Ovary (tissue), 9 donors: ENCODE data around the gene NPAS3. TPM values are rescaled to one million over a fixed set of nuclear protein-coding genes. Genes with fewer than 3 reads are reported as not detected.

Experiments used
- DNase-seq, 5 donors: peaks; one replicate each; pipeline ENCODE4 v3.0.0-alpha.2; 2019 to 2020
- H3K27ac ChIP-seq, 2 donors: fragments of 200-600 bp; one replicate each; pipeline versions ENCODE4 v1.5.1 to v1.8.0; 2019 to 2022
- H3K27me3 ChIP-seq: fragments of 200-600 bp; one replicate; pipeline ENCODE4 v1.8.0; 2022
- H3K36me3 ChIP-seq: fragments of 200-600 bp; sonication (generic); one replicate; pipeline ENCODE4 v1.5.1; 2019
- H3K4me1 ChIP-seq: one replicate; pipeline ENCODE4 v1.8.1; 2013; ENCODE audit warnings: mild to moderate bottlenecking, moderate library complexity; ENCODE audit not compliant: insufficient read depth
- H3K4me3 ChIP-seq: fragments of 200-600 bp; sonication (generic); one replicate; pipeline ENCODE4 v1.5.1; 2017
- H3K9me3 ChIP-seq, 2 donors: fragments of 200-600 bp in 1 of 2; sonication (generic) in 1 of 2; one replicate each; pipeline versions ENCODE4 v1.5.1 to v1.8.1; 2013 to 2019; ENCODE audit warnings: mild to moderate bottlenecking in 1 of 2, moderate library complexity in 1 of 2
- EP300 ChIP-seq: sonication (generic); formaldehyde crosslinking; IDR thresholded peaks from one replicate; pipeline ENCODE4 v1.6.1; 2017; ENCODE audit warnings: antibody characterized with exemption
- POLR2A ChIP-seq: fragments of 450-650 bp; IDR thresholded peaks from one replicate; pipeline ENCODE4 v1.6.1; 2017; ENCODE audit warnings: antibody characterized with exemption, mild to moderate bottlenecking, moderate library complexity
- WGBS, 3 donors: extraction: QIAGEN DNeasy Blood & Tissue Kit in 1 of 3; methylation state at CpG; one replicate each; pipeline versions ENCODE4 v1.1.5 to v1.1.7; 2013 to 2017; 5-methylcytosine and 5-hydroxymethylcytosine counted together
- intact Hi-C, 4 donors: fragments of 100-400 bp; cut with DNase I; formaldehyde crosslinking; loops; one replicate each; pipeline versions ENCODE4 v1.11.0 to v1.15.1; 2022 to 2023
- polyA plus RNA-seq, 2 donors: library from polyadenylated mRNA; stranded (reverse); fragments of 200-250 nt in 1 of 2; fragments of 350-450 nt in 1 of 2; fragmentation: Illumina TruSeq in 1 of 2; extraction: RNeasy Lipid Tissue Mini Kit (QIAGEN cat#74804) in 1 of 2; gene quantifications; one replicate each; pipeline ENCODE4 v1.2.3, GENCODE V29; 2013 to 2014
- total RNA-seq, 7 donors: library from RNA; depleted of rRNA in 2 of 7; stranded (reverse); fragments of >200 nt in 2 of 7; fragmentation: NEBNext Ultra II Directional in 3 of 7; extraction: Animal tissue kit (Norgen Biotek cat#: 25700) in 3 of 7; gene quantifications; one replicate each; pipeline versions ENCODE4 v1.1.0 to v1.2.4, GENCODE V29; 2016 to 2023
- TF ChIP-seq, protein P1 (sequence below), 3 donors: fragments of 450-650 bp in 2 of 3; fragments of 200-600 bp in 1 of 3; IDR thresholded peaks; one replicate each; pipeline versions ENCODE4 v1.5.1 to v1.8.0; 2016 to 2022; ENCODE audit warnings: antibody characterized with exemption in 3 of 3, mild to moderate bottlenecking in 1 of 3
- donor health status: DM: no; HTN: no; CAD: no; lungs with moderate emphysema.
- donor health status: DM: no; HTN: no; CAD: no.
- donor health status: Bipolar disorder and iron deficiency.
- donor health status: DM: yes; HTN: yes; CAD: no.
- donor health status: DM: no; HTN: no; CAD: no.
- donor health status: DM: yes; HTN: yes; CAD: no.

Gene NPAS3
- total and polyA plus RNA-seq, 9 donors = 1.9 to 15.4 (median 11.4) TPM

DNA sequence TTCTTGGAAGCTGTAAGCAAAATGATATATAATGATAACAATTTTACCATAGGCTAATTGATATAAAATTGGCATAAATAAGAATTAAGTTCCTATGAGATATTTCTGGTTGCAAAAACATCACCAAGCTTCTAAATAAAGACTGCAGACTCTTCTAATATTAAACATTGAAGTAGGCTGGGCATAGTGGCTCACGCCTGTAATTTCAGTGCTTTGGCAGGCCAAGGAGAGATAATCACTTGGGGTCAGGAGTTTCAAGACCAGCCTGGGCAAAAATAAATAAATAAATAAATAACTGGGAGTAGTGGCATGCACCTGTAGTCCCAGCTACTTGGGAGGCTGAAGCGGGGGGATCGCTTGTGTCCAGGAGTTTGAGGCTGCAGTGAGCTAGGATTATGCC lies 71.8 kb downstream of the NPAS3 start:
- H3K4me1 ChIP-seq = no peaks in the 10 kb centered on the region
- 92 to 98% (median 97%) methylated on average over 3 of the region's 3 CpGs for WGBS, 3 donors
- no peaks in the 10 kb centered on the region for H3K9me3 ChIP-seq
- no peak for DNase-seq
- H3K4me3 ChIP-seq = no peak overlapping the region
- no peaks in the 10 kb centered on the region for H3K27me3 ChIP-seq
- H3K27ac ChIP-seq = no peak overlapping the region
- H3K36me3 ChIP-seq = no peaks in the 10 kb centered on the region
- intact Hi-C loops = no loop called here
- TF ChIP-seq EP300 (no peak), POLR2A (no peak)
- TF ChIP-seq, protein P1, sequence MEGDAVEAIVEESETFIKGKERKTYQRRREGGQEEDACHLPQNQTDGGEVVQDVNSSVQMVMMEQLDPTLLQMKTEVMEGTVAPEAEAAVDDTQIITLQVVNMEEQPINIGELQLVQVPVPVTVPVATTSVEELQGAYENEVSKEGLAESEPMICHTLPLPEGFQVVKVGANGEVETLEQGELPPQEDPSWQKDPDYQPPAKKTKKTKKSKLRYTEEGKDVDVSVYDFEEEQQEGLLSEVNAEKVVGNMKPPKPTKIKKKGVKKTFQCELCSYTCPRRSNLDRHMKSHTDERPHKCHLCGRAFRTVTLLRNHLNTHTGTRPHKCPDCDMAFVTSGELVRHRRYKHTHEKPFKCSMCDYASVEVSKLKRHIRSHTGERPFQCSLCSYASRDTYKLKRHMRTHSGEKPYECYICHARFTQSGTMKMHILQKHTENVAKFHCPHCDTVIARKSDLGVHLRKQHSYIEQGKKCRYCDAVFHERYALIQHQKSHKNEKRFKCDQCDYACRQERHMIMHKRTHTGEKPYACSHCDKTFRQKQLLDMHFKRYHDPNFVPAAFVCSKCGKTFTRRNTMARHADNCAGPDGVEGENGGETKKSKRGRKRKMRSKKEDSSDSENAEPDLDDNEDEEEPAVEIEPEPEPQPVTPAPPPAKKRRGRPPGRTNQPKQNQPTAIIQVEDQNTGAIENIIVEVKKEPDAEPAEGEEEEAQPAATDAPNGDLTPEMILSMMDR (IDR thresholded peaks at IDR 0.05) = no peak

DNA sequence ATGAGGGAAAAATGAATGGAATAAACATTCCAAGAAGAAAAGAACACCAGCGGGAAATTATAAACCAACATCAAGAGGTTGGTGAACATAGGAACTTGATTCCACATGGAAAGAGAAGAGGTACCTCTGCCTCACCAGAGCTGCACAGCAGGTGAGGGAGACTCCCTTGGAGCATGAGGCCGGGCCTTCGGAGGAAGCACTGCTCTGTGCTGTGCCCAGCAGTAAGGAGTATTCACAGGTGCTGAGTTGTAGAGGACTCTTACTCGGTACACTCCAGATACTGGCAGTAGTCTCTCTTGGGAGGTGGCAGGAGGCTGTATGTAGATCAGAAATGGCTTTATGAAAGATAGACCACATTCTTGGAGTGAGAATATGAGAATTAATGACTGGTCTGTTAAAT lies 76.0 kb downstream of the NPAS3 start:
- H3K27me3 ChIP-seq = no peaks in the 10 kb centered on the region
- intact Hi-C loops = no loop called here
- WGBS, 3 donors = 92 to 98% (median 96%) methylated on average over 4 of the region's 4 CpGs
- no peaks in the 10 kb centered on the region for H3K36me3 ChIP-seq
- no peak overlapping the region for H3K4me3 ChIP-seq
- no peak for DNase-seq
- no peak for TF ChIP-seq EP300
- TF ChIP-seq, protein P1 (IDR thresholded peaks at IDR 0.05) = no peak
- no peak for TF ChIP-seq POLR2A
- H3K27ac ChIP-seq = no peak overlapping the region
- no peaks in the 10 kb centered on the region for H3K4me1 ChIP-seq
- H3K9me3 ChIP-seq = no peaks in the 10 kb centered on the region

DNA sequence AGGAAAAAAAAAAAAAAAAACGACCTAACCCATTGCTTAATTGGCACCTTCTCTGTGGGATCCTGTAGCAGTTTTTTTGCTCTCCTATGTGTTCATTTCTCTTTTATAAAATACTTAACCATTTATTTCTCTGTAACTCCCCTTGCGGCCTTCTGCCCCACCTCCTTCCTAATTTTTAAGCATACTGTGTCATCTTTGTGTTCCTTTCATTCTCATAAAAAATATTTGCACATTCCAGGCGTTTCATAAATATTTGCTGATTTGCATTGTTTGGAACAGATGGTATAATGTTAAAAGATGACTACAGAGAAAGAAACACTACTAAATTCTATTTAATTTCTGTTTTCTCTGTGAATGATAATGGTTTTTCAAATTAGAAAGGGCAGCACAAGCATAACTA lies 77.9 kb downstream of the NPAS3 start:
- no peak overlapping the region for H3K27ac ChIP-seq
- 21 to 40% (median 26%) methylated on average over 3 of the region's 3 CpGs for WGBS, 3 donors
- H3K36me3 ChIP-seq = no peaks in the 10 kb centered on the region
- TF ChIP-seq POLR2A = no peak
- no peak for DNase-seq
- intact Hi-C loops = no loop called here
- H3K4me3 ChIP-seq = no peak overlapping the region
- H3K9me3 ChIP-seq = no peaks in the 10 kb centered on the region
- no peaks in the 10 kb centered on the region for H3K27me3 ChIP-seq
- no peaks in the 10 kb centered on the region for H3K4me1 ChIP-seq

DNA sequence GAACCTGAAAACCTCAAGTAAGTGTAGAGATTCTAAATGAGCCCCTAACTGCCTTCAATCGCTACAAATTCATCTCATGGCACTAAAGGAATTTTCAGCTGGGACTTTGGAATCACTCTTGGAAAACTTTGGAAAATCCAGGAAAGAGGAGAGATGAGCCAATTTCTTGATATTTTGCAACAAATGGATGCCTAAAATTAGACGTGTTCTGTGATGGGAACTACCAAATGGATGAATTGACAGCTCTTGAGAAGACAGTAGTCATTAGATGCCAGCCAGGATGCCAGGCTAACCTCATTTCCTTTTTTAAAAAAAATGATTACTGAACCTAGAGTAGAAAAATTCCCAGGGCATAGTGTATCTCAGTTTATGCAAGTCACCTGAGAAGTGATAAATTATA lies 78.3 kb downstream of the NPAS3 start:
- Histone ChIP-seq H3K4me3 (no peak overlapping the region), H3K4me1 (no peaks in the 10 kb centered on the region), H3K27me3 (no peaks in the 10 kb centered on the region), H3K27ac (no peak overlapping the region), H3K9me3 (no peaks in the 10 kb centered on the region), H3K36me3 (no peaks in the 10 kb centered on the region)
- TF ChIP-seq, protein P1 (IDR thresholded peaks at IDR 0.05) = no peak
- TF ChIP-seq EP300 = no peak
- no peak for TF ChIP-seq POLR2A
- no peak for DNase-seq
- intact Hi-C loops = no loop called here
- WGBS, 3 donors = 47 to 56% (median 50%) methylated on average over 2 of the region's 2 CpGs

DNA sequence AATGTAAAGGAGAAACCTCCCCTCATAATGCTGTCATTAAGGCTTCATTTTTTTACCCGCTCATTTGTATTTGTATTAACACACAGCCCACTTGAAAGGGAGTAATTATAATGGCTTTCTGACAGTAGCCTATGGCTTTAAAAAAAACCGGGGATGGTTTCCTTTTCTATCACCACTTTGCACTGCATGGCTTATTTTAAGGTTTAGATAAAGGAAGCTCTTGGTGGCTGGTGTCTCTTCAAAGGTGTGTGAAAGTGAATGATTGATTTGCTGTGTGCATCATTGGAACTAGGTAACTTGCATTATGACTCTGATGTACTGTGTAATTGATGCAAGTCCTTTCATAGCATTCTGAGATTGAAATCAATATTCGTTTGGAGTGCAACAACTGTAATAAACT lies 80.7 kb downstream of the NPAS3 start:
- no peak overlapping the region for H3K4me3 ChIP-seq
- no peaks in the 10 kb centered on the region for H3K4me1 ChIP-seq
- no peaks in the 10 kb centered on the region for H3K9me3 ChIP-seq
- no peaks in the 10 kb centered on the region for H3K27me3 ChIP-seq
- no peaks in the 10 kb centered on the region for H3K36me3 ChIP-seq
- TF ChIP-seq POLR2A (no peak), EP300 (no peak)
- TF ChIP-seq, protein P1 (IDR thresholded peaks at IDR 0.05) = no peak
- H3K27ac ChIP-seq = no peak overlapping the region
- WGBS, 3 donors = 85 to 91% (median 88%) methylated on average over 3 of the region's 3 CpGs
- intact Hi-C loops = no loop called here
- DNase-seq = no peak
